ENCODE results near the gene TSPEAR.

- TF ChIP-seq EZH2 (IDR thresholded peaks at IDR 0.05; ENCODE audit: borderline replicate concordance, low read length) (no peak), CTCF (IDR thresholded peaks at IDR 0.05; ENCODE audit: low read length) (no peak)
These were observed 160.6 kb downstream of the TSPEAR start for GRCh38 chr21:44550807-44551206.
